ENCODE results near the gene CELF2.

DNA sequence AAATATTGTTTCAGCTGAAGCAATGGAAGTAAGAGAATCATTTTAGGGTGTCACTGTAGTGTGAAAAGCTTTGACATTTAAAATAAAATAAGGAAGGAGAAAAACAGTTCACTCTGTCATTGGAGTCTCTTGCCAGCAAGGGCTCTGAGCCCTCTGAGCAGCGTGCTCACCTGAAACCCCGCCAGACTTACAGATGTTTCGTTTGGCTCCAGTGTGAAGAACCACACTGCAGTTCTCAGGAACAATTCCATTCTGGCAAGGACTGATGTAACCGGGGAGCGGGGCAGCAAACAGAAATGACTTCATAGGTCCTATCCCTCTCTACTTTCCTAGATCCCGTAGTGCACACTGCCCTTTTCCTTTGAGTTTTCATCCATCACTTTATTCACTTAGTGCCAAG lies 164.3 kb downstream of the CELF2 start:
- TF ChIP-seq CTCF (IDR thresholded peaks at IDR 0.05; ENCODE audit: poor library complexity) (no peak), EZH2phosphoT487 (IDR thresholded peaks at IDR 0.05; ENCODE audit: low read depth, severe bottlenecking, unreplicated experiment) (no peak), EZH2 (IDR thresholded peaks at IDR 0.05; ENCODE audit: borderline replicate concordance) (no peak)

All from hepatocyte (in vitro differentiated cells).